Activated CD4-positive, alpha-beta memory T cell treated with anti-CD3 and anti-CD28 coated beads for 36 hours (primary cell): ENCODE data around the gene TTC28. TPM values are rescaled to one million over a fixed set of nuclear protein-coding genes. Genes with fewer than 3 reads are reported as not detected.

Experiments
- CTCF ChIA-PET: fragments of 350-600 bp; sonication (Branson Sonifier 250); formaldehyde crosslinking; loops from one replicate; lab custom pipeline; 2021; ENCODE audit warnings: antibody characterized with exemption, inconsistent platforms; lab: Charles Lee
- POLR2A ChIA-PET: fragments of 350-600 bp; sonication (Branson Sonifier 250); formaldehyde crosslinking; loops from one replicate; lab custom pipeline; 2021; ENCODE audit warnings: antibody characterized with exemption; lab: Charles Lee
- DNase-seq: peaks from one replicate; pipeline ENCODE4 v3.0.0-alpha.2; 2020
- H3K27ac Mint-ChIP-seq: one replicate; pipeline ENCODE4 v1.8.0; 2021; ENCODE audit warnings: mixed read lengths
- H3K27me3 Mint-ChIP-seq: one replicate; pipeline ENCODE4 v1.8.0; 2021; ENCODE audit warnings: mixed read lengths
- H3K36me3 Mint-ChIP-seq: one replicate; pipeline ENCODE4 v1.8.0; 2021; ENCODE audit warnings: mixed read lengths
- H3K4me1 Mint-ChIP-seq: one replicate; pipeline ENCODE4 v1.8.0; 2021; ENCODE audit warnings: low read depth, mixed read lengths
- H3K4me3 Mint-ChIP-seq: one replicate; pipeline ENCODE4 v1.8.0; 2021; ENCODE audit warnings: mild to moderate bottlenecking, mixed read lengths
- H3K9me3 Mint-ChIP-seq: one replicate; pipeline ENCODE4 v1.8.0; 2021; ENCODE audit warnings: mixed read lengths
- intact Hi-C: fragments of 100-400 bp; cut with micrococcal nuclease; formaldehyde crosslinking; loops from one replicate; pipeline ENCODE4 v1.15.1; 2023
- total RNA-seq, 2 experiments: library from RNA; stranded (reverse); gene quantifications; one replicate each; pipeline ENCODE4 v1.2.3, GENCODE V29; 2021

TTC28 gene
- total RNA-seq, 2 experiments from 2014 or later = 0.59 to 0.80 TPM

GRCh38 chr22:28424427-28425080, 255.1 kb downstream of the TTC28 start:
- Mint-ChIP-seq H3K4me3 (no peak overlapping the region), H3K27me3 (peaks cover 1% of the 10 kb centered on the region), H3K9me3 (no peaks in the 10 kb centered on the region), H3K27ac (no peak overlapping the region), H3K4me1 (no peaks in the 10 kb centered on the region), H3K36me3 (no peaks in the 10 kb centered on the region)
- ChIA-PET CTCF (interaction anchor here (0.6 kb wide), 1 partner anchor 167 kb away, joined by 3 read pairs; no protein-coding TSS in a partner anchor), POLR2A (no interaction called here)
- DNase-seq = no peak
- intact Hi-C loops = no loop called here

DNA sequence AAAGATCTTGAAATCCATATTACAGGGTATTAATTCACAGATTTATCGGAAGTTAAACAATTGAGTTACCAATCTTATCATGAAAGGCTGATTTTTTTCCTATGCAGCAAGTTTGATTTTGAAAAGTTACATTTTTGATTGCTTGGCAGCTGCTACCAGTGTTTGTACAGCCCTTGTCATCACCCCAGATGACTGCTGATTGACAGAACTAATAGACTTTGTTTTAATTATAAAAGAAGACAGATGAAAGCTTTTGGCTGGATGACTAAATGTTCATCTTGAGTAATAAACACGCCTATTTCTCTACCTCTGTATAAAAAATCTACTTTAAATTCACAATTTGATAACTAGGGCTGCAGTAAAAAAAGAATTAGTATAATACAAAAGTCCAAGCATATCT, 259.7 kb downstream of the TTC28 start:
- Mint-ChIP-seq H3K36me3 (no peaks in the 10 kb centered on the region), H3K27ac (no peak overlapping the region), H3K27me3 (peaks cover 2% of the 10 kb centered on the region), H3K4me1 (no peaks in the 10 kb centered on the region), H3K9me3 (no peaks in the 10 kb centered on the region), H3K4me3 (no peak overlapping the region)
- DNase-seq = no peak
- ChIA-PET CTCF (interaction anchor here (0.7 kb wide), 1 partner anchor 199 kb away, joined by 3 read pairs; no protein-coding TSS in a partner anchor), POLR2A (no interaction called here)
- intact Hi-C loops = no loop called here

DNA sequence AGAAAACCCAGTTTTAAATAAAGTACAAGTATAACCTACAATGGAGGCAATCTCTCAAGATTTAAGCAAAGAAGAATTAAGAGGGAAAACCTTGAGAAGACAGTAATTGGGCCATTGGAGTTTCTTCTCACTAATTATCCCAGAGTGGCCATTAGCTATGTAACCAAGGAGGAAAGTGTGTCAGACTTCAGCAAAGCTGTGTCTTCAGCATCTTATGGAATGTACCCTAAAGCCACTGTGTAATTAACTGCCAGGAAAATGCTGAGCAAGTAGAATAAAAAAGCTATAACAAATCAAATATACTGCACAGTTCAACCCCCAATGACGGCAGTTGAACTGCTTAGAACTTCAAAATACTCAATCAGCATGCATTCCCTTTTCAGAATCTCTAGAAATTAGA, 261.6 kb downstream of the TTC28 start:
- ChIA-PET CTCF (no interaction called here), POLR2A (no interaction called here)
- no peak overlapping the region for H3K4me3 Mint-ChIP-seq
- no peak for DNase-seq
- no peaks in the 10 kb centered on the region for H3K9me3 Mint-ChIP-seq
- no peak overlapping the region for H3K27ac Mint-ChIP-seq
- peaks cover 6% of the 10 kb centered on the region for H3K27me3 Mint-ChIP-seq
- no peaks in the 10 kb centered on the region for H3K4me1 Mint-ChIP-seq
- intact Hi-C loops = no loop called here
- no peaks in the 10 kb centered on the region for H3K36me3 Mint-ChIP-seq

DNA sequence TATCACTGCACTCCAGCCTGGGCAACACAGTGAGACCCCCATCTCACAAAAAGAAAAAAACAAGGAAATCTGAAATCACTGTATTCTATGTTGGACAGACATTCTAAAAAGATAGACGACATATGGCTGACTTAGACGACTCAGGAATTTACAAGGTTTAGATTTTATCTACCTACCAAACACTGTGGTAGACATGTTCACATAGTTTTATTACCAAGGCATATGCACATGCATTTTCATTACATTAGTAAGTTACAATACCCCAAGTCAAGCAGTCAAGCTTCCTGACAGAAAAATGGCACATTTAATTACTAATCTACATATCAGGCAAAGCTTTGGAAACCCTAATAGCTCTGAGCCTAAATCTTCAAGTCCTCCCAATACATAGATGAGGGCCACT, 262.2 kb downstream of the TTC28 start:
- Mint-ChIP-seq H3K9me3 (no peaks in the 10 kb centered on the region), H3K36me3 (no peaks in the 10 kb centered on the region), H3K4me3 (no peak overlapping the region), H3K27ac (no peak overlapping the region), H3K4me1 (no peaks in the 10 kb centered on the region), H3K27me3 (peaks cover 8% of the 10 kb centered on the region)
- CTCF ChIA-PET = interaction anchor here (0.6 kb wide), 1 partner anchor 613 kb away, joined by 3 read pairs; no protein-coding TSS in a partner anchor
- no peak for DNase-seq
- POLR2A ChIA-PET = no interaction called here
- intact Hi-C loops = no loop called here

- Mint-ChIP-seq H3K36me3 (no peaks in the 10 kb centered on the region), H3K9me3 (no peaks in the 10 kb centered on the region), H3K27ac (no peak overlapping the region), H3K27me3 (peaks cover 15% of the 10 kb centered on the region), H3K4me3 (no peak overlapping the region), H3K4me1 (peaks cover 2% of the 10 kb centered on the region)
- no peak for DNase-seq
- POLR2A ChIA-PET = no interaction called here
- intact Hi-C loops = no loop called here
- CTCF ChIA-PET = no interaction called here
These were observed 264.7 kb downstream of the TTC28 start for GRCh38 chr22:28414913-28415312.

DNA sequence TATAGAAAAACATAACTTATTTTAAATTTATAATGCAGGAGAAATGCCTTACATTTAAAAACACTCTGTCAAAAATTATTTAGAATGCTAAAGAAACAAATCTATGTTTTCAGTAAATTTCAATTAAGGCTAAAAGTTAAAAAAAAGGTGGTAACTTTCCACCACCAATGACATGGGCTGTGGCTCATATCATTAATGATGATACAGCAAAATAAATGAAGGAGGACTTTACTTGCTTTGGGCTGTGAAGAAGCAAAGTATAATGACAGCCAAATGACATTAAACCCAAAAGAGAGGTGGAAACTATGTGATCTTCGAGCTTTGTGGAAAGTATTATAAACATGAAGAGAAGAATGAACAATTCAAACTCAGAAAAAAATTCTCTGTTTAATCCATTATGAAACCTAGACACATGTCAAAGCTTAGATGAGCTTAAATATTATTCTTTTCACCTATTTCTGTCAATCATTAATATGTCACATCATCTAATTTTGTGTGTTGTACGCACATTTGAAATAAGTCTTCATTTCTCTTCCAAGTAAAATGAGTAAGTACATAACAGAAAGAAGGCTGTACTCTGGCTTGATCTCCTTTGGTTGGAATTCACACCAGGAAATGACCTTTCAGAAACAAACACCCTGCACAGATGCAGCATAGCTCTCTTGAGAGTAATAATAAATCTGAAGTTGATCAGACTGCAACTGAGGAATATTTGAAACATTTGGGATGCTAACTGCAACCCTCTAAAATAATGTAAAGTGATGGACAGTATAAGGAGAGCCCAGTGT, 265.8 kb downstream of the TTC28 start:
- ChIA-PET CTCF (interaction anchor here (0.7 kb wide), 1 partner anchor 52 kb away, joined by 3 read pairs; no protein-coding TSS in a partner anchor), POLR2A (no interaction called here)
- no peak for DNase-seq
- Mint-ChIP-seq H3K36me3 (no peaks in the 10 kb centered on the region), H3K4me1 (peaks cover 2% of the 10 kb centered on the region), H3K27me3 (peaks cover 15% of the 10 kb centered on the region), H3K27ac (no peak overlapping the region), H3K4me3 (no peak overlapping the region), H3K9me3 (no peaks in the 10 kb centered on the region)
- intact Hi-C loops = no loop called here

GRCh38 chr22:28412109-28412508, 267.5 kb downstream of the TTC28 start:
- H3K27ac Mint-ChIP-seq = no peak overlapping the region
- no peak for DNase-seq
- ChIA-PET POLR2A (no interaction called here), CTCF (no interaction called here)
- H3K27me3 Mint-ChIP-seq = peaks cover 16% of the 10 kb centered on the region
- peaks cover 2% of the 10 kb centered on the region for H3K4me1 Mint-ChIP-seq
- no peaks in the 10 kb centered on the region for H3K9me3 Mint-ChIP-seq
- H3K36me3 Mint-ChIP-seq = no peaks in the 10 kb centered on the region
- intact Hi-C loops = no loop called here
- no peak overlapping the region for H3K4me3 Mint-ChIP-seq

GRCh38 chr22:28411125-28411524, 268.5 kb downstream of the TTC28 start:
- no peaks in the 10 kb centered on the region for H3K9me3 Mint-ChIP-seq
- ChIA-PET POLR2A (no interaction called here), CTCF (no interaction called here)
- H3K27me3 Mint-ChIP-seq = peaks cover 15% of the 10 kb centered on the region
- intact Hi-C loops = no loop called here
- no peak overlapping the region for H3K4me3 Mint-ChIP-seq
- no peak for DNase-seq
- H3K36me3 Mint-ChIP-seq = no peaks in the 10 kb centered on the region
- H3K27ac Mint-ChIP-seq = no peak overlapping the region
- peaks cover 2% of the 10 kb centered on the region for H3K4me1 Mint-ChIP-seq

- Mint-ChIP-seq H3K9me3 (no peaks in the 10 kb centered on the region), H3K27me3 (peaks cover 15% of the 10 kb centered on the region), H3K36me3 (no peaks in the 10 kb centered on the region), H3K4me3 (no peak overlapping the region), H3K4me1 (peaks cover 2% of the 10 kb centered on the region), H3K27ac (no peak overlapping the region)
- ChIA-PET POLR2A (no interaction called here), CTCF (no interaction called here)
- no peak for DNase-seq
- intact Hi-C loops = no loop called here
These were observed 269.4 kb downstream of the TTC28 start for GRCh38 chr22:28410050-28410816.

DNA sequence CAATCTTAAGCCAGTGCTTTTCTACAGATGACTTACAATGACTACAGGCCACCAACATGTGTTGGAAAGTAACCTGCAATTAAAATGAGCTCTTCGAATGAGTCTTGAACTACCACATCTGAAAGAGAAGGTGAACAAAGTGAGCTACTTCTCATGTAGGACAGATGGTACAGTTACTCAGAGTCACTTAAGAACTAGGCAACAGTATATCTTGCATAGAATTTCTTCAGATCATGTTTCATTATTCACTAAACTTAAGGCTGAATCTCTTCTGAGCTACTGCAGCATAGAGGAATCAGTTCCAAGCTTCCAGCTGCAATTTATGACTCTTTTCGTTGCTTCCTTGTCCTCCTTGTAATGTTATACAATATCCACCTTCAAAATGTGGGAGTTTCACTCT, 270.9 kb downstream of the TTC28 start:
- no peak overlapping the region for H3K27ac Mint-ChIP-seq

DNA sequence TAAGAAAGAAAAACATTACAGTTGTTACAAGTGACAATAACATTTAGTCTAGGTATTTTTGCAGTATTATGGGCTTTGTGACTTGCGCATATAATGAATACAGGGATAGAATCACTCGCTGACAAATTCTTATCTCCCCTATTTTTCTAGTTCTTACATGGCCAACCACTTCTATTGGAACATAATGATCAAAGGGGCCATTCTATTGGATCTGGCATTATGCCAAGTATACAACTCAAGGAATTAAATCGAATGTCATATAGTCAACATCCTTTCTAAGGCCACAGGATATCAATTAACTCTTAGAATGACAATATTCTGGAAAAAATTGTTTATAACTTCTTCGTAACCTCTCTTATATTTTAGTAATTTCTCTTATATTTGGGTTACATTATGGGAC, 272.0 kb downstream of the TTC28 start:
- Mint-ChIP-seq H3K36me3 (no peaks in the 10 kb centered on the region), H3K27ac (no peak overlapping the region), H3K4me1 (peaks cover 12% of the 10 kb centered on the region), H3K27me3 (peaks cover 10% of the 10 kb centered on the region), H3K4me3 (no peak overlapping the region), H3K9me3 (no peaks in the 10 kb centered on the region)
- CTCF ChIA-PET = no interaction called here
- POLR2A ChIA-PET = no interaction called here
- no peak for DNase-seq
- intact Hi-C loops = no loop called here

More for the DNA sequence above, 270.9 kb downstream of the TTC28 start:
- H3K36me3 Mint-ChIP-seq = no peaks in the 10 kb centered on the region
- H3K9me3 Mint-ChIP-seq = no peaks in the 10 kb centered on the region
- ChIA-PET POLR2A (no interaction called here), CTCF (no interaction called here)
- H3K4me1 Mint-ChIP-seq = peaks cover 2% of the 10 kb centered on the region
- peaks cover 10% of the 10 kb centered on the region for H3K27me3 Mint-ChIP-seq
- intact Hi-C loops = no loop called here
- no peak overlapping the region for H3K4me3 Mint-ChIP-seq
- DNase-seq = no peak

- Mint-ChIP-seq H3K27me3 (peaks cover 7% of the 10 kb centered on the region), H3K9me3 (no peaks in the 10 kb centered on the region), H3K36me3 (no peaks in the 10 kb centered on the region), H3K27ac (no peak overlapping the region), H3K4me1 (peaks cover 20% of the 10 kb centered on the region), H3K4me3 (no peak overlapping the region)
- ChIA-PET POLR2A (no interaction called here), CTCF (no interaction called here)
- intact Hi-C loops = no loop called here
- no peak for DNase-seq
These were observed 273.4 kb downstream of the TTC28 start for GRCh38 chr22:28406246-28406645.
